ENCODE data around the gene ATP5ME.

GRCh38 chr4:680928-681645 is 7.0 kb upstream of the ATP5ME start:
- TF ChIP-seq EP300 (IDR thresholded peaks at IDR 0.05; ENCODE audit: borderline replicate concordance), result no peak
- TF ChIP-seq YY1 (IDR thresholded peaks at IDR 0.05; ENCODE audit: low read depth), result no peak
- no peak for TF ChIP-seq REST (IDR thresholded peaks at IDR 0.05; ENCODE audit: low read depth)
- no peak for TF ChIP-seq NFIC (IDR thresholded peaks at IDR 0.05)
- TF ChIP-seq TAF1 (IDR thresholded peaks at IDR 0.05; ENCODE audit: low read depth), result no peak
- peak; percentile 62; the same call in 1 of the 2 replicates for TF ChIP-seq MAX (IDR thresholded peaks at IDR 0.05)
- no peak for TF ChIP-seq EGR1 (IDR thresholded peaks at IDR 0.05)
- no peak for TF ChIP-seq FOXM1 (IDR thresholded peaks at IDR 0.05; ENCODE audit: borderline replicate concordance, low read depth)
- no peak for TF ChIP-seq RAD21 (IDR thresholded peaks at IDR 0.05; ENCODE audit: low read depth)
- TF ChIP-seq CREB1 (IDR thresholded peaks at IDR 0.05; ENCODE audit: low read depth), result no peak
- no peak for TF ChIP-seq TEAD4 (IDR thresholded peaks at IDR 0.05)
- TF ChIP-seq CEBPB (IDR thresholded peaks at IDR 0.05), result no peak
- no peak for TF ChIP-seq USF1 (IDR thresholded peaks at IDR 0.05)
- TF ChIP-seq ZBTB7A (IDR thresholded peaks at IDR 0.05; ENCODE audit: low read depth), result peak; percentile 69

Measured in Ishikawa (cell line).